ENCODE results near the gene RHCE. TPM values are rescaled to one million over a fixed set of nuclear protein-coding genes. Genes with fewer than 3 reads are reported as not detected.
"Not testable (repeated sequence)": the region's sequence is repeated elsewhere in the genome, so short reads cannot be mapped to it uniquely, and the experiment has no call there.

RHCE gene
- total and polyA plus RNA-seq, 5 donors from 2014 or later = 0.16 to 0.45 (median 0.31) TPM; not detected in 1

- not testable (repeated sequence) for H3K4me3 ChIP-seq (ENCODE audit: low read depth, low read length); H3K9me3 ChIP-seq (ENCODE audit: control insufficient read depth in 2 of 2, low read length in 2 of 2); H3K27me3 Mint-ChIP-seq; H3K9me3 Mint-ChIP-seq; H3K27me3 ChIP-seq (ENCODE audit: control insufficient read depth, insufficient read depth, low read length); H3K36me3 Mint-ChIP-seq; H3K36me3 ChIP-seq (ENCODE audit: control insufficient read depth, insufficient read depth, low read length)
- peaks cover 15 to 55% (median 35%) of the 10 kb centered on the region in 4 donors for H3K4me1 Mint-ChIP-seq
- H3K4me1 ChIP-seq (ENCODE audit: control insufficient read depth, insufficient read depth, low read length, poor library complexity, severe bottlenecking) = peaks cover 32% of the 10 kb centered on the region
- ATAC-seq (ENCODE audit: low read depth in 2 of 2) (peak; percentile 32 to 39), DNase-seq (peak in 1 of 3 donors; percentile 26)
- H3K4me3 Mint-ChIP-seq = peak overlapping the region; percentile 86 to 98 (median 96)
- peak overlapping the region; percentile 94 for H3K27ac ChIP-seq (ENCODE audit: insufficient read depth, low read length, poor library complexity, severe bottlenecking)
- peak overlapping the region; percentile 94 to 97 (median 96) for H3K27ac Mint-ChIP-seq
Measured at GRCh38 chr1:25337483-25338187, 83.0 kb downstream of the RHCE start.

- peaks cover 15 to 53% (median 33%) of the 10 kb centered on the region in 4 donors for H3K4me1 Mint-ChIP-seq
- not testable (repeated sequence) for H3K36me3 ChIP-seq (ENCODE audit: control insufficient read depth, insufficient read depth, low read length); H3K27me3 Mint-ChIP-seq; H3K9me3 ChIP-seq (ENCODE audit: control insufficient read depth in 2 of 2, low read length in 2 of 2); H3K9me3 Mint-ChIP-seq; H3K36me3 Mint-ChIP-seq; H3K27me3 ChIP-seq (ENCODE audit: control insufficient read depth, insufficient read depth, low read length)
- peak overlapping the region; percentile 88 to 98 (median 94) for H3K4me3 Mint-ChIP-seq
- H3K4me1 ChIP-seq (ENCODE audit: control insufficient read depth, insufficient read depth, low read length, poor library complexity, severe bottlenecking) = peaks cover 27% of the 10 kb centered on the region
- H3K27ac ChIP-seq (ENCODE audit: insufficient read depth, low read length, poor library complexity, severe bottlenecking) = peak overlapping the region; percentile 60
- peak overlapping the region; percentile 95 for H3K4me3 ChIP-seq (ENCODE audit: low read depth, low read length)
- ATAC-seq (ENCODE audit: low read depth in 2 of 2) = peak; percentile 4 to 9
- peak; percentile 11 to 63 (median 50) for DNase-seq
- H3K27ac Mint-ChIP-seq = peak overlapping the region; percentile 87 to 96 (median 93)
Measured at GRCh38 chr1:25336922-25337354, 83.7 kb downstream of the RHCE start.

- peak overlapping the region; percentile 48 for H3K4me3 ChIP-seq (ENCODE audit: low read depth, low read length)
- not testable (repeated sequence) for H3K27ac ChIP-seq (ENCODE audit: insufficient read depth, low read length, poor library complexity, severe bottlenecking); H3K36me3 ChIP-seq (ENCODE audit: control insufficient read depth, insufficient read depth, low read length); H3K9me3 ChIP-seq (ENCODE audit: control insufficient read depth in 2 of 2, low read length in 2 of 2); H3K9me3 Mint-ChIP-seq; H3K36me3 Mint-ChIP-seq; H3K27me3 Mint-ChIP-seq; H3K27me3 ChIP-seq (ENCODE audit: control insufficient read depth, insufficient read depth, low read length); H3K4me1 ChIP-seq (ENCODE audit: control insufficient read depth, insufficient read depth, low read length, poor library complexity, severe bottlenecking)
- Mint-ChIP-seq H3K4me1 (peaks cover 9 to 45% (median 26%) of the 10 kb centered on the region in 4 donors), H3K4me3 (peak overlapping the region; percentile 24 to 87 (median 66)), H3K27ac (peak overlapping the region in 2 of 3 donors; percentile 38 to 89)
- DNase-seq (peak in 2 of 3 donors; percentile 34 to 50), ATAC-seq (ENCODE audit: low read depth in 2 of 2) (peak; percentile 43 to 58)
Measured at GRCh38 chr1:25329950-25330349, 90.7 kb downstream of the RHCE start.

- H3K27me3 ChIP-seq (ENCODE audit: control insufficient read depth, insufficient read depth, low read length); H3K4me3 ChIP-seq (ENCODE audit: low read depth, low read length); H3K9me3 ChIP-seq (ENCODE audit: control insufficient read depth in 2 of 2, low read length in 2 of 2); H3K36me3 ChIP-seq (ENCODE audit: control insufficient read depth, insufficient read depth, low read length); H3K4me1 ChIP-seq (ENCODE audit: control insufficient read depth, insufficient read depth, low read length, poor library complexity, severe bottlenecking); ATAC-seq (ENCODE audit: low read depth in 2 of 2); H3K9me3 Mint-ChIP-seq; H3K36me3 Mint-ChIP-seq; H3K27ac ChIP-seq (ENCODE audit: insufficient read depth, low read length, poor library complexity, severe bottlenecking); DNase-seq; H3K27me3 Mint-ChIP-seq: not testable (repeated sequence)
- Mint-ChIP-seq H3K27ac (peak overlapping the region in 2 of 3 donors; percentile 71 to 89), H3K4me3 (peak overlapping the region in 1 of 4 donors; percentile 72), H3K4me1 (peaks cover 9 to 44% (median 23%) of the 10 kb centered on the region in 4 donors)
Measured at GRCh38 chr1:25329336-25329735, 91.3 kb downstream of the RHCE start.

- H3K9me3 Mint-ChIP-seq; H3K9me3 ChIP-seq (ENCODE audit: control insufficient read depth in 2 of 2, low read length in 2 of 2): not testable (repeated sequence)
Measured at GRCh38 chr1:25328791-25329185, 91.8 kb downstream of the RHCE start.

GRCh38 chr1:25327864-25328790 is 92.5 kb downstream of the RHCE start:
- H3K27me3 ChIP-seq (ENCODE audit: control insufficient read depth, insufficient read depth, low read length); H3K9me3 ChIP-seq (ENCODE audit: control insufficient read depth in 2 of 2, low read length in 2 of 2); H3K9me3 Mint-ChIP-seq; H3K36me3 ChIP-seq (ENCODE audit: control insufficient read depth, insufficient read depth, low read length); H3K27ac ChIP-seq (ENCODE audit: insufficient read depth, low read length, poor library complexity, severe bottlenecking); H3K4me3 ChIP-seq (ENCODE audit: low read depth, low read length); H3K36me3 Mint-ChIP-seq; H3K4me1 ChIP-seq (ENCODE audit: control insufficient read depth, insufficient read depth, low read length, poor library complexity, severe bottlenecking); DNase-seq; H3K27ac Mint-ChIP-seq; H3K27me3 Mint-ChIP-seq: not testable (repeated sequence)
- H3K4me3 Mint-ChIP-seq = peak overlapping the region in 1 of 4 donors; percentile 69
- peaks cover 9 to 32% (median 16%) of the 10 kb centered on the region in 4 donors for H3K4me1 Mint-ChIP-seq
- ATAC-seq (ENCODE audit: low read depth in 2 of 2) = peak; percentile 77 to 83

More at GRCh38 chr1:25328791-25329185, 91.8 kb downstream of the RHCE start:
- H3K4me1 ChIP-seq (ENCODE audit: control insufficient read depth, insufficient read depth, low read length, poor library complexity, severe bottlenecking); DNase-seq; H3K27me3 ChIP-seq (ENCODE audit: control insufficient read depth, insufficient read depth, low read length); H3K36me3 ChIP-seq (ENCODE audit: control insufficient read depth, insufficient read depth, low read length); ATAC-seq (ENCODE audit: low read depth in 2 of 2); H3K27ac ChIP-seq (ENCODE audit: insufficient read depth, low read length, poor library complexity, severe bottlenecking); H3K4me3 ChIP-seq (ENCODE audit: low read depth, low read length); H3K36me3 Mint-ChIP-seq; H3K27ac Mint-ChIP-seq; H3K27me3 Mint-ChIP-seq: not testable (repeated sequence)
- peak overlapping the region in 1 of 4 donors; percentile 69 for H3K4me3 Mint-ChIP-seq
- H3K4me1 Mint-ChIP-seq = peaks cover 9 to 38% (median 21%) of the 10 kb centered on the region in 4 donors

GRCh38 chr1:25324407-25324806 is 96.2 kb downstream of the RHCE start:
- not testable (repeated sequence) for H3K4me3 ChIP-seq (ENCODE audit: low read depth, low read length); H3K36me3 ChIP-seq (ENCODE audit: control insufficient read depth, insufficient read depth, low read length); H3K36me3 Mint-ChIP-seq; H3K27ac ChIP-seq (ENCODE audit: insufficient read depth, low read length, poor library complexity, severe bottlenecking); ATAC-seq (ENCODE audit: low read depth in 2 of 2); H3K9me3 ChIP-seq (ENCODE audit: control insufficient read depth in 2 of 2, low read length in 2 of 2); DNase-seq; H3K27me3 ChIP-seq (ENCODE audit: control insufficient read depth, insufficient read depth, low read length); H3K27me3 Mint-ChIP-seq; H3K4me1 ChIP-seq (ENCODE audit: control insufficient read depth, insufficient read depth, low read length, poor library complexity, severe bottlenecking); H3K9me3 Mint-ChIP-seq; H3K4me3 Mint-ChIP-seq; H3K27ac Mint-ChIP-seq; H3K4me1 Mint-ChIP-seq

Data from CD4-positive, CD25-positive, alpha-beta regulatory T cell (primary cell).